H54 (cell line): ENCODE measurements around the gene NPEPL1.

Experiments
- DNase-seq: peaks from one replicate; pipeline ENCODE4 v3.0.0; 2011; ENCODE audit warnings: low spot score, mixed read lengths; ENCODE audit not compliant: insufficient read length
- FAIRE-seq: peaks from 3 replicates; lab custom pipeline; 2011; peaks lifted over from hg19 to GRCh38; lab: Jason Lieb, UNC
- POLR2A ChIP-seq: IDR thresholded peaks from 2 replicates; pipeline ENCODE4 v1.6.1; 2011; ENCODE audit warnings: low read depth, mild to moderate bottlenecking, low read length

Gene NPEPL1

GRCh38 chr20:58713801-58714339 is 21.3 kb downstream of the NPEPL1 start:
- FAIRE-seq (no peak), DNase-seq (no peak)
- no peak for TF ChIP-seq POLR2A

GRCh38 chr20:58714340-58714922 is 21.8 kb downstream of the NPEPL1 start:
- no peak for TF ChIP-seq POLR2A
- no peak for FAIRE-seq
- DNase-seq, result no peak

GRCh38 chr20:58714923-58715351 is 22.3 kb downstream of the NPEPL1 start:
- FAIRE-seq, result no peak
- no peak for DNase-seq

GRCh38 chr20:58715391-58715800 is 22.8 kb downstream of the NPEPL1 start:
- no peak for FAIRE-seq
- DNase-seq, result no peak
- TF ChIP-seq POLR2A, result no peak

More at GRCh38 chr20:58714923-58715351, 22.3 kb downstream of the NPEPL1 start:
- TF ChIP-seq POLR2A, result no peak

- DNase-seq, result no peak
- no peak for FAIRE-seq
- TF ChIP-seq POLR2A, result no peak
These were observed 23.3 kb downstream of the NPEPL1 start for GRCh38 chr20:58715801-58716475.

- no peak for DNase-seq
- no peak for FAIRE-seq
- TF ChIP-seq POLR2A, result no peak
These were observed 24.1 kb downstream of the NPEPL1 start for GRCh38 chr20:58716476-58717277.

GRCh38 chr20:58717278-58718091 is 24.9 kb downstream of the NPEPL1 start:
- TF ChIP-seq POLR2A, result no peak
- DNase-seq (no peak), FAIRE-seq (no peak)

- FAIRE-seq (no peak), DNase-seq (no peak)
- no peak for TF ChIP-seq POLR2A
These were observed 25.5 kb downstream of the NPEPL1 start for GRCh38 chr20:58718121-58718563.

- DNase-seq, result no peak
- FAIRE-seq, result no peak
- TF ChIP-seq POLR2A, result no peak
These were observed 26.1 kb downstream of the NPEPL1 start for GRCh38 chr20:58718729-58719128.

GRCh38 chr20:58719258-58719657 is 26.7 kb downstream of the NPEPL1 start:
- FAIRE-seq (no peak), DNase-seq (no peak)
- no peak for TF ChIP-seq POLR2A

GRCh38 chr20:58719971-58720371 is 27.4 kb downstream of the NPEPL1 start:
- DNase-seq (no peak), FAIRE-seq (no peak)
- TF ChIP-seq POLR2A, result no peak

- FAIRE-seq, result no peak
- TF ChIP-seq POLR2A, result no peak
These were observed 28.3 kb downstream of the NPEPL1 start for GRCh38 chr20:58720890-58721289.

More at GRCh38 chr20:58720890-58721289, 28.3 kb downstream of the NPEPL1 start:
- DNase-seq, result no peak
